ENCODE data around the gene HGFAC. TPM values are rescaled to one million over a fixed set of nuclear protein-coding genes. Genes with fewer than 3 reads are reported as not detected.
"Not testable (repeated sequence)": the region's sequence is repeated elsewhere in the genome, so short reads cannot be mapped to it uniquely, and the experiment has no call there.

The HGFAC gene
- total and polyA plus RNA-seq, 2 experiments from 2014 or later: 0.87 to 1.7 TPM

DNA sequence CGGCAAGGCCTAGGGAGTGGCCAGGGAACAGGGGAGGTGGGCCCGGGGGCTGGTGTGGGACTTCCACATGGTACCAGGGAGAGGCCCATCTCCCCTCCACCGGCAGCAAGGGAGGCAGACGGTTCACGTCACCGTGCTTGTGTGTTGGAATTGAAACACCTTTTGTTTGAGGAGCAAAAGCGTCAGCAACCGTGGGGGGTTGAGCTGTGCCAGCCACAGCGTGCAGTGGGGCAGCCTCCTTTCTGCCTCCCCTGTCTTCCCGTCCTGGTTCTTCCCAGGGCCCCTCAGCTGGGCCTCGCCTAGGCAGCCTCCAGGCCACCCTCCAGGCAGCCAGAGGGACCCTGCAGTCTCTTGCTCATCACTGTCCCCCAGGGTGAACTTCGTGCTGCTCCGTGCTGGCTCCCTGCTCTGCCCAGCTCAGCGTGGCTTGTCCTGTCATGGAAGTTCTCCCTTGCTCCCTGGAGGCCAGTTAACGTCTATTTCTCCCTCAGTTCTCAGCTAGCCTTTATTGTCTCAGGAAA is 32.1 kb upstream of the HGFAC start:
- Histone ChIP-seq H3K4me1 (ENCODE audit: insufficient read depth) (no peaks in the 10 kb centered on the region), H3K4me3 (no peak overlapping the region), H3K4me2 (no peak overlapping the region), H3K9me2 (replicated peaks; ENCODE audit: insufficient read depth) (no peaks in the 10 kb centered on the region), H3K27me3 (no peaks in the 10 kb centered on the region), H3K27ac (no peak overlapping the region), H4K20me1 (ENCODE audit: insufficient read depth, poor library complexity, severe bottlenecking) (no peaks in the 10 kb centered on the region), H3K79me2 (no peaks in the 10 kb centered on the region), H3K9me3 (ENCODE audit: low read depth) (no peaks in the 10 kb centered on the region), H3K36me3 (replicated peaks; ENCODE audit: insufficient read depth, low read depth) (no peaks in the 10 kb centered on the region), H2AFZ (no peak overlapping the region)
- no peak for DNase-seq (ENCODE audit: low spot score)
- WGBS (ENCODE audit: low lambda C conversion rate, missing lambda C conversion rate): 75% methylated on average over 15 of the region's 15 CpGs
- TF ChIP-seq, protein P1, sequence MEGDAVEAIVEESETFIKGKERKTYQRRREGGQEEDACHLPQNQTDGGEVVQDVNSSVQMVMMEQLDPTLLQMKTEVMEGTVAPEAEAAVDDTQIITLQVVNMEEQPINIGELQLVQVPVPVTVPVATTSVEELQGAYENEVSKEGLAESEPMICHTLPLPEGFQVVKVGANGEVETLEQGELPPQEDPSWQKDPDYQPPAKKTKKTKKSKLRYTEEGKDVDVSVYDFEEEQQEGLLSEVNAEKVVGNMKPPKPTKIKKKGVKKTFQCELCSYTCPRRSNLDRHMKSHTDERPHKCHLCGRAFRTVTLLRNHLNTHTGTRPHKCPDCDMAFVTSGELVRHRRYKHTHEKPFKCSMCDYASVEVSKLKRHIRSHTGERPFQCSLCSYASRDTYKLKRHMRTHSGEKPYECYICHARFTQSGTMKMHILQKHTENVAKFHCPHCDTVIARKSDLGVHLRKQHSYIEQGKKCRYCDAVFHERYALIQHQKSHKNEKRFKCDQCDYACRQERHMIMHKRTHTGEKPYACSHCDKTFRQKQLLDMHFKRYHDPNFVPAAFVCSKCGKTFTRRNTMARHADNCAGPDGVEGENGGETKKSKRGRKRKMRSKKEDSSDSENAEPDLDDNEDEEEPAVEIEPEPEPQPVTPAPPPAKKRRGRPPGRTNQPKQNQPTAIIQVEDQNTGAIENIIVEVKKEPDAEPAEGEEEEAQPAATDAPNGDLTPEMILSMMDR (IDR thresholded peaks at IDR 0.05; ENCODE audit: poor library complexity): no peak
- no peak for TF ChIP-seq EZH2phosphoT487 (IDR thresholded peaks at IDR 0.05; ENCODE audit: low read depth, severe bottlenecking, unreplicated experiment)
- no peak for TF ChIP-seq EZH2 (IDR thresholded peaks at IDR 0.05; ENCODE audit: borderline replicate concordance)

DNA sequence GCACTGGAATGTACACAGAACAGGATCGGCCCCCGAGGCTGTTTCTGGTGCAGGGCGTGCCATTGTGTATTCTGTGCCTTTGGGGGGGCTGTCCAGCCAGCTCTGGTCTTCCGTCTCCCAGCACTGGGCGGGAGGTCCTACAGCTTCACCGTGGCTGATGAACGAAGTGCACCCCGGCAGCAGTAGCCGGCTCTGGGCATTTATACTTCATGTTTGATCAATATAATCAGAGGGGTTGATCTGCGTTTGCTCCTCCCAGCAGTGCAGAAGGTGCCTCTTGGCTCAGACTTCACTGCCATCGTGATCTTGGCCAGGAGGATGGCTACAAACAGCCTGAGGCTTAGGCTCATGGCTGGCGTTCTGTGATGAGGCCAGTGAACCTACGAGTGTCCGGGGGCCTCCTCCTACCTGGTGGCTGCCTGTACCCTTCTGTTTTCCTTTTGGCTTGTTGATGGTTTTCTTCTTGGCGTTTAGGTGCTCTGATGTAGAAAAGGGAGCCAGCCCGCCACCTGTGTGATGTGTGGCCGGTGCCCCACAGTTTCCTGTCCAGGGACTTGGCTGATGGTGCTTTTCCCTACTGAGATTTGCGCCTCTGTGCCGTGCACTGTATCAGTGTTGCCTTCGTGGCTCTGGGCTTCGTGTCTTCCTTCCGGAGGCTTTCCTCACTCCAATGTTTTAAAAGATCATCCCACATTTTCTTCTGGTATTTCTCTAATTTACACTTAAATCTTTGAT is 31.2 kb upstream of the HGFAC start:
- H3K36me3 ChIP-seq (replicated peaks; ENCODE audit: insufficient read depth, low read depth): no peaks in the 10 kb centered on the region

DNA sequence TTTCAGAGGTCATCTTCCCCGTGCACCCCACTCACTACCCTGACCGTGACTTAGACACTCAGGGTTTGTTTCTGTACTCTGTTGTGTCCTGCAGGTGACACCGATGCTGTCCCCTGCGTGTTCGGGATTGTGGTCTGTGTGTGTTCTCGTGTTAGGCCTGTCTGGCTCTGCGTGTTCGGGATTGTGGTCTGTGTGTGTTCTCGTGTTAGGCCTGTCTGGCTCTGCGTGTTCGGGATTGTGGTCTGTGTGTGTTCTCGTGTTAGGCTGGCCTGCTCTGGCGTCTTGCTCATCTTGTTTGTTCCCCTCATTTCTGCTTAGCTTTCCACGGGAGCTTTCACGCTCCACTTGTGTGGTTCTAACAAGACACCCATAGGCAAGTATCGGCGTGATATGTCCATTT is 30.6 kb upstream of the HGFAC start:
- H3K36me3 ChIP-seq (replicated peaks; ENCODE audit: insufficient read depth, low read depth); H3K79me2 ChIP-seq; H3K4me3 ChIP-seq; H3K27me3 ChIP-seq; H4K20me1 ChIP-seq (ENCODE audit: insufficient read depth, poor library complexity, severe bottlenecking); H3K4me1 ChIP-seq (ENCODE audit: insufficient read depth); H3K9me3 ChIP-seq (ENCODE audit: low read depth); H3K27ac ChIP-seq; H2AFZ ChIP-seq; DNase-seq (ENCODE audit: low spot score); H3K4me2 ChIP-seq; H3K9me2 ChIP-seq (replicated peaks; ENCODE audit: insufficient read depth): not testable (repeated sequence)
- 95% methylated on average over 17 of the region's 17 CpGs for WGBS (ENCODE audit: low lambda C conversion rate, missing lambda C conversion rate)

More for the DNA sequence above, 31.2 kb upstream of the HGFAC start:
- H3K4me3 ChIP-seq: no peak overlapping the region
- H3K9me3 ChIP-seq (ENCODE audit: low read depth): no peaks in the 10 kb centered on the region
- 91% methylated on average over 22 of the region's 22 CpGs for WGBS (ENCODE audit: low lambda C conversion rate, missing lambda C conversion rate)
- H2AFZ ChIP-seq: no peak overlapping the region
- no peak overlapping the region for H3K27ac ChIP-seq
- H3K4me1 ChIP-seq (ENCODE audit: insufficient read depth): no peaks in the 10 kb centered on the region
- no peak for DNase-seq (ENCODE audit: low spot score)
- H3K9me2 ChIP-seq (replicated peaks; ENCODE audit: insufficient read depth): no peaks in the 10 kb centered on the region
- no peaks in the 10 kb centered on the region for H3K27me3 ChIP-seq
- TF ChIP-seq EZH2 (IDR thresholded peaks at IDR 0.05; ENCODE audit: borderline replicate concordance) (no peak), EZH2phosphoT487 (IDR thresholded peaks at IDR 0.05; ENCODE audit: low read depth, severe bottlenecking, unreplicated experiment) (no peak)
- TF ChIP-seq, protein P1 (IDR thresholded peaks at IDR 0.05; ENCODE audit: poor library complexity): no peak
- no peak overlapping the region for H3K4me2 ChIP-seq
- H3K79me2 ChIP-seq: no peaks in the 10 kb centered on the region
- no peaks in the 10 kb centered on the region for H4K20me1 ChIP-seq (ENCODE audit: insufficient read depth, poor library complexity, severe bottlenecking)

DNA sequence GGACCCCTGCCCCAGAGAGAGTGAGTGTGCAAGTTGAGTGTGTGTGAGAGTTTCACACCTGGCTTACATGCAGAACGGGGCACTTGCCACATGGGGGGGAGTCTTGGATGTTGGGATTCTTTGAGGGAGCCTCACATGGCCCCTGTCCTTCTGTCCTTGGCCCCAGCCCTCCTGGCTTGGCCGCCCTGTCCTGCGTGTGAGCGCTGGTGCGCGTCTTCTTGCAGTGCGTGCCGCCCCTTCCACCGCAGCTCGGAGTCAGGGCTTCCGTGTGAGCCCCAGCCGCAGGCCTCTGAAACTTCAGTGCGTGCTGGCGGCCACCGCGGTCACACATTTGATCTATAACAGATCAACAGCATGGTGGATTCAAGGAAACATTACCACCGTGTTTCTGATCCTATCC is 30.1 kb upstream of the HGFAC start:
- no peaks in the 10 kb centered on the region for H3K9me3 ChIP-seq (ENCODE audit: low read depth)
- H2AFZ ChIP-seq: no peak overlapping the region
- TF ChIP-seq, protein P1 (IDR thresholded peaks at IDR 0.05; ENCODE audit: poor library complexity): no peak
- TF ChIP-seq EZH2phosphoT487 (IDR thresholded peaks at IDR 0.05; ENCODE audit: low read depth, severe bottlenecking, unreplicated experiment) (no peak), EZH2 (IDR thresholded peaks at IDR 0.05; ENCODE audit: borderline replicate concordance) (no peak)
- no peak overlapping the region for H3K4me3 ChIP-seq
- H3K27ac ChIP-seq: no peak overlapping the region
- no peak for DNase-seq (ENCODE audit: low spot score)
- H3K27me3 ChIP-seq: no peaks in the 10 kb centered on the region
- H3K79me2 ChIP-seq: no peaks in the 10 kb centered on the region
- no peaks in the 10 kb centered on the region for H3K36me3 ChIP-seq (replicated peaks; ENCODE audit: insufficient read depth, low read depth)
- H3K4me1 ChIP-seq (ENCODE audit: insufficient read depth): no peaks in the 10 kb centered on the region
- no peak overlapping the region for H3K4me2 ChIP-seq
- H3K9me2 ChIP-seq (replicated peaks; ENCODE audit: insufficient read depth): no peaks in the 10 kb centered on the region
- no peaks in the 10 kb centered on the region for H4K20me1 ChIP-seq (ENCODE audit: insufficient read depth, poor library complexity, severe bottlenecking)
- WGBS (ENCODE audit: low lambda C conversion rate, missing lambda C conversion rate): 93% methylated on average over 16 of the region's 17 CpGs

Data from hepatocyte (in vitro differentiated cells).